ENCODE data around the gene CTNNAL1.
"Not testable (repeated sequence)": the region's sequence is repeated elsewhere in the genome, so short reads cannot be mapped to it uniquely, and the experiment has no call there.

DNA sequence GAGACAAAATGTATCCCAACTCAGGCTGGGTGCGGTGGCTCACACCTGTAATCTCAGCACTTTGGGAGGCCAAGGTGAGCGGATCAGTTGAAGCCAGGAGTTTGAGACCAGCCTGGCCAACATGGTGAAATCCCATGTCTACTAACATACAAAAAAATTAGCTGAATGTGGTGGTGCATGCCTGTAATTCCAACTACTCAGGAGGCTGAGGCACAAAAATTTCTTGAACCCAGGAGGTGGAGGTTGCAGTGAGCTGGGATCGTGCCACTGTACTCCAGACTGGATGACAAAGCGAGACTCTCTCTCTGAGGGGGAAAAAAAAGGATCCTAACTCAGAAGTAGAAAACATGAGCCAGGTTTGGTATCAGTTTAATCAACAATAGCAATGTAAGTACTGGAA lies 39.8 kb upstream of the CTNNAL1 start:
- TF ChIP-seq POLR2AphosphoS5, POLR2A (IDR thresholded peaks at IDR 0.05): not testable (repeated sequence)
- TF ChIP-seq, protein P1, sequence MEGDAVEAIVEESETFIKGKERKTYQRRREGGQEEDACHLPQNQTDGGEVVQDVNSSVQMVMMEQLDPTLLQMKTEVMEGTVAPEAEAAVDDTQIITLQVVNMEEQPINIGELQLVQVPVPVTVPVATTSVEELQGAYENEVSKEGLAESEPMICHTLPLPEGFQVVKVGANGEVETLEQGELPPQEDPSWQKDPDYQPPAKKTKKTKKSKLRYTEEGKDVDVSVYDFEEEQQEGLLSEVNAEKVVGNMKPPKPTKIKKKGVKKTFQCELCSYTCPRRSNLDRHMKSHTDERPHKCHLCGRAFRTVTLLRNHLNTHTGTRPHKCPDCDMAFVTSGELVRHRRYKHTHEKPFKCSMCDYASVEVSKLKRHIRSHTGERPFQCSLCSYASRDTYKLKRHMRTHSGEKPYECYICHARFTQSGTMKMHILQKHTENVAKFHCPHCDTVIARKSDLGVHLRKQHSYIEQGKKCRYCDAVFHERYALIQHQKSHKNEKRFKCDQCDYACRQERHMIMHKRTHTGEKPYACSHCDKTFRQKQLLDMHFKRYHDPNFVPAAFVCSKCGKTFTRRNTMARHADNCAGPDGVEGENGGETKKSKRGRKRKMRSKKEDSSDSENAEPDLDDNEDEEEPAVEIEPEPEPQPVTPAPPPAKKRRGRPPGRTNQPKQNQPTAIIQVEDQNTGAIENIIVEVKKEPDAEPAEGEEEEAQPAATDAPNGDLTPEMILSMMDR (IDR thresholded peaks at IDR 0.05): not testable (repeated sequence)
